Measurements from ENCODE around the gene FRMD6.

Gene FRMD6

GRCh38 chr14:51657762-51658161 lies 6.1 kb downstream of the FRMD6 start:
- peaks cover 12% of the 10 kb centered on the region; the same call in 1 of the 2 replicates for H4K20me1 ChIP-seq (ENCODE audit: insufficient read depth, low read length)

GRCh38 chr14:51658441-51659173 lies 6.9 kb downstream of the FRMD6 start:
- no peak overlapping the region for H3K27ac ChIP-seq (ENCODE audit: low read length)
- H3K36me3 ChIP-seq (ENCODE audit: insufficient read depth, low read length) = no peaks in the 10 kb centered on the region
- no peak overlapping the region for H3K9ac ChIP-seq (ENCODE audit: low read depth, low read length)
- no peak for ATAC-seq (ENCODE audit: insufficient read depth, low read depth)
- no peaks in the 10 kb centered on the region for H3K27me3 ChIP-seq (ENCODE audit: insufficient read depth, low read length, poor library complexity)
- peaks cover 54% of the 10 kb centered on the region for H3K4me1 ChIP-seq (ENCODE audit: insufficient read depth, low read length)
- no peaks in the 10 kb centered on the region for H3K9me3 ChIP-seq (ENCODE audit: insufficient read depth, low read length, severe bottlenecking)
- TF ChIP-seq, protein P1, sequence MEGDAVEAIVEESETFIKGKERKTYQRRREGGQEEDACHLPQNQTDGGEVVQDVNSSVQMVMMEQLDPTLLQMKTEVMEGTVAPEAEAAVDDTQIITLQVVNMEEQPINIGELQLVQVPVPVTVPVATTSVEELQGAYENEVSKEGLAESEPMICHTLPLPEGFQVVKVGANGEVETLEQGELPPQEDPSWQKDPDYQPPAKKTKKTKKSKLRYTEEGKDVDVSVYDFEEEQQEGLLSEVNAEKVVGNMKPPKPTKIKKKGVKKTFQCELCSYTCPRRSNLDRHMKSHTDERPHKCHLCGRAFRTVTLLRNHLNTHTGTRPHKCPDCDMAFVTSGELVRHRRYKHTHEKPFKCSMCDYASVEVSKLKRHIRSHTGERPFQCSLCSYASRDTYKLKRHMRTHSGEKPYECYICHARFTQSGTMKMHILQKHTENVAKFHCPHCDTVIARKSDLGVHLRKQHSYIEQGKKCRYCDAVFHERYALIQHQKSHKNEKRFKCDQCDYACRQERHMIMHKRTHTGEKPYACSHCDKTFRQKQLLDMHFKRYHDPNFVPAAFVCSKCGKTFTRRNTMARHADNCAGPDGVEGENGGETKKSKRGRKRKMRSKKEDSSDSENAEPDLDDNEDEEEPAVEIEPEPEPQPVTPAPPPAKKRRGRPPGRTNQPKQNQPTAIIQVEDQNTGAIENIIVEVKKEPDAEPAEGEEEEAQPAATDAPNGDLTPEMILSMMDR (IDR thresholded peaks at IDR 0.05; ENCODE audit: borderline replicate concordance, extremely low read depth, low read length, poor library complexity, severe bottlenecking) = no peak
- no peak overlapping the region for H3K4me3 ChIP-seq (ENCODE audit: low read depth in 1 of 2, low read length in 2 of 2)
- H2AFZ ChIP-seq (ENCODE audit: low read depth, low read length) = no peak overlapping the region
- DNase-seq = no peak
- no peak overlapping the region for H3K4me2 ChIP-seq (ENCODE audit: insufficient read depth, low read length)
- peaks cover 12% of the 10 kb centered on the region; the same call in 1 of the 2 replicates for H4K20me1 ChIP-seq (ENCODE audit: insufficient read depth, low read length)
- H3K79me2 ChIP-seq (ENCODE audit: insufficient read depth, low read length) = peaks cover 100% of the 10 kb centered on the region

More at GRCh38 chr14:51657762-51658161, 6.1 kb downstream of the FRMD6 start:
- H3K4me1 ChIP-seq (ENCODE audit: insufficient read depth, low read length) = peaks cover 62% of the 10 kb centered on the region
- TF ChIP-seq, protein P1 (IDR thresholded peaks at IDR 0.05; ENCODE audit: borderline replicate concordance, extremely low read depth, low read length, poor library complexity, severe bottlenecking) = no peak
- no peak for TF ChIP-seq EZH2 (IDR thresholded peaks at IDR 0.05; ENCODE audit: borderline replicate concordance, low read depth, low read length, severe bottlenecking)
- H3K9ac ChIP-seq (ENCODE audit: low read depth, low read length) = no peak overlapping the region
- no peak overlapping the region for H2AFZ ChIP-seq (ENCODE audit: low read depth, low read length)
- no peaks in the 10 kb centered on the region for H3K9me3 ChIP-seq (ENCODE audit: insufficient read depth, low read length, severe bottlenecking)
- DNase-seq (no peak), ATAC-seq (ENCODE audit: insufficient read depth, low read depth) (peak; percentile 25; the same call in 2 of the 3 replicates)
- H3K4me3 ChIP-seq (ENCODE audit: low read depth in 1 of 2, low read length in 2 of 2) = no peak overlapping the region
- H3K4me2 ChIP-seq (ENCODE audit: insufficient read depth, low read length) = no peak overlapping the region
- no peaks in the 10 kb centered on the region for H3K27me3 ChIP-seq (ENCODE audit: insufficient read depth, low read length, poor library complexity)
- H3K36me3 ChIP-seq (ENCODE audit: insufficient read depth, low read length) = no peaks in the 10 kb centered on the region
- peak overlapping the region; percentile 21; the same call in 1 of the 2 replicates for H3K27ac ChIP-seq (ENCODE audit: low read length)
- H3K79me2 ChIP-seq (ENCODE audit: insufficient read depth, low read length) = peaks cover 99% of the 10 kb centered on the region

DNA sequence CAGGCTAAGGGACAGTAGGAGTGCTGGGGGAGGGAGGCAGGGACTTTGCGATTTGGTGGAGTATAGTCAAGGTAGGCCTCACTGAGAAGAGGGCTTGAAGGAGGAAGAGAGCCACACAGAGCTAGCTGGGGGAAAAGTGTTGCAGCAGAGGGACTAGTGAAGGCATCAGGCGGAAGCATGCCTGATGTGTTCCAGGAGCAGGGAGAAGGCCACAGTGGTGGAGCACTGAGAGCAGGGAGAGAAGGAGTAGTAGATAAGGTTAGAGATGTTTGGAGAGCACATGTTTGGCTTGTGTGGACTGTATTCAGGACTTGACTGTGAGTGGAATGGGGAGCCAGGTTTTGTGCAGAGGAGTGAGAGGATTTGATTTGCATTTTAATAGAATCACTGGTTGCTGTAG lies 9.0 kb downstream of the FRMD6 start:
- Histone ChIP-seq H3K4me3 (ENCODE audit: low read depth in 1 of 2, low read length in 2 of 2) (no peak overlapping the region), H3K4me2 (ENCODE audit: insufficient read depth, low read length) (no peak overlapping the region), H2AFZ (ENCODE audit: low read depth, low read length) (no peak overlapping the region), H3K27me3 (ENCODE audit: insufficient read depth, low read length, poor library complexity) (no peaks in the 10 kb centered on the region), H3K9ac (ENCODE audit: low read depth, low read length) (no peak overlapping the region), H3K4me1 (ENCODE audit: insufficient read depth, low read length) (peaks cover 32% of the 10 kb centered on the region), H3K36me3 (ENCODE audit: insufficient read depth, low read length) (0 out of 2 replicates have a peak, but pooled peaks cover 5% of the 10 kb centered on the region), H3K9me3 (ENCODE audit: insufficient read depth, low read length, severe bottlenecking) (no peaks in the 10 kb centered on the region), H4K20me1 (ENCODE audit: insufficient read depth, low read length) (peaks cover 12% of the 10 kb centered on the region; the same call in 1 of the 2 replicates), H3K79me2 (ENCODE audit: insufficient read depth, low read length) (peaks cover 98% of the 10 kb centered on the region), H3K27ac (ENCODE audit: low read length) (no peak overlapping the region)
- DNase-seq = no peak
- ATAC-seq (ENCODE audit: insufficient read depth, low read depth) = no peak
- no peak for TF ChIP-seq EZH2 (IDR thresholded peaks at IDR 0.05; ENCODE audit: borderline replicate concordance, low read depth, low read length, severe bottlenecking)

DNA sequence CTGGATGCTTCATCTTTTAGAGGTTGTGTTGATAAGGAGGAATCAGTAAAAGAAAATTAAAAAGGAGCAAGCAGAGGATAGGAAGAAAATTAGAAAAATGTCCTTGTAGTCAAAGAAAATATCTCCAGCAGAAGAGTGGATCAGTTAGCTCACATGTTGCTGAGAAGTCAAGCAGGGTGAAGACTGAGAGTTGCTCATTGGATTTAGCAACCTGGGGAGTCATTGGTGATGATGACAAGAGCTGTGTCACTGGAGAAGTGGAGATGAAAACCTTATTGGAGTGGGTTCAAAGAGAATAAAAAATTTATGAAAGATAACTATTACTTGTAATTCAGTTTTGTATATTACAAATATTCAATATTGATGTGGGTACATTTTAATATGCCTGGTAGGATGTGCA lies 9.8 kb downstream of the FRMD6 start:
- no peak overlapping the region for H3K9ac ChIP-seq (ENCODE audit: low read depth, low read length)
- H3K4me2 ChIP-seq (ENCODE audit: insufficient read depth, low read length) = no peak overlapping the region
- no peak overlapping the region for H3K4me3 ChIP-seq (ENCODE audit: low read depth in 1 of 2, low read length in 2 of 2)
- H2AFZ ChIP-seq (ENCODE audit: low read depth, low read length) = no peak overlapping the region
- DNase-seq (no peak), ATAC-seq (ENCODE audit: insufficient read depth, low read depth) (no peak)
- H3K4me1 ChIP-seq (ENCODE audit: insufficient read depth, low read length) = peaks cover 25% of the 10 kb centered on the region
- H3K27ac ChIP-seq (ENCODE audit: low read length) = no peak overlapping the region
- H3K36me3 ChIP-seq (ENCODE audit: insufficient read depth, low read length) = 0 out of 2 replicates have a peak, but pooled peaks cover 5% of the 10 kb centered on the region
- H3K27me3 ChIP-seq (ENCODE audit: insufficient read depth, low read length, poor library complexity) = no peaks in the 10 kb centered on the region
- peaks cover 98% of the 10 kb centered on the region for H3K79me2 ChIP-seq (ENCODE audit: insufficient read depth, low read length)
- TF ChIP-seq EZH2 (IDR thresholded peaks at IDR 0.05; ENCODE audit: borderline replicate concordance, low read depth, low read length, severe bottlenecking) = no peak
- TF ChIP-seq, protein P1 (IDR thresholded peaks at IDR 0.05; ENCODE audit: borderline replicate concordance, extremely low read depth, low read length, poor library complexity, severe bottlenecking) = no peak
- no peaks in the 10 kb centered on the region for H3K9me3 ChIP-seq (ENCODE audit: insufficient read depth, low read length, severe bottlenecking)
- peaks cover 12% of the 10 kb centered on the region; the same call in 1 of the 2 replicates for H4K20me1 ChIP-seq (ENCODE audit: insufficient read depth, low read length)

Data from DND-41 (cell line).